ENCODE measurements around the gene RTN4RL1. TPM values are rescaled to one million over a fixed set of nuclear protein-coding genes. Genes with fewer than 3 reads are reported as not detected.

The RTN4RL1 gene
- total and polyA plus RNA-seq, 2 of the 13 experiments (the other 11 are each of a cell fraction or from before 2014, with no cell fraction given) = 0.01 TPM; not detected in 1

GRCh38 chr17:1905190-1905913 lies 119.8 kb downstream of the RTN4RL1 start (continued):
- TF ChIP-seq ZNF879 (CRISPR knock-in tag; IDR thresholded peaks at IDR 0.05) = no peak
- TF ChIP-seq, protein P1, sequence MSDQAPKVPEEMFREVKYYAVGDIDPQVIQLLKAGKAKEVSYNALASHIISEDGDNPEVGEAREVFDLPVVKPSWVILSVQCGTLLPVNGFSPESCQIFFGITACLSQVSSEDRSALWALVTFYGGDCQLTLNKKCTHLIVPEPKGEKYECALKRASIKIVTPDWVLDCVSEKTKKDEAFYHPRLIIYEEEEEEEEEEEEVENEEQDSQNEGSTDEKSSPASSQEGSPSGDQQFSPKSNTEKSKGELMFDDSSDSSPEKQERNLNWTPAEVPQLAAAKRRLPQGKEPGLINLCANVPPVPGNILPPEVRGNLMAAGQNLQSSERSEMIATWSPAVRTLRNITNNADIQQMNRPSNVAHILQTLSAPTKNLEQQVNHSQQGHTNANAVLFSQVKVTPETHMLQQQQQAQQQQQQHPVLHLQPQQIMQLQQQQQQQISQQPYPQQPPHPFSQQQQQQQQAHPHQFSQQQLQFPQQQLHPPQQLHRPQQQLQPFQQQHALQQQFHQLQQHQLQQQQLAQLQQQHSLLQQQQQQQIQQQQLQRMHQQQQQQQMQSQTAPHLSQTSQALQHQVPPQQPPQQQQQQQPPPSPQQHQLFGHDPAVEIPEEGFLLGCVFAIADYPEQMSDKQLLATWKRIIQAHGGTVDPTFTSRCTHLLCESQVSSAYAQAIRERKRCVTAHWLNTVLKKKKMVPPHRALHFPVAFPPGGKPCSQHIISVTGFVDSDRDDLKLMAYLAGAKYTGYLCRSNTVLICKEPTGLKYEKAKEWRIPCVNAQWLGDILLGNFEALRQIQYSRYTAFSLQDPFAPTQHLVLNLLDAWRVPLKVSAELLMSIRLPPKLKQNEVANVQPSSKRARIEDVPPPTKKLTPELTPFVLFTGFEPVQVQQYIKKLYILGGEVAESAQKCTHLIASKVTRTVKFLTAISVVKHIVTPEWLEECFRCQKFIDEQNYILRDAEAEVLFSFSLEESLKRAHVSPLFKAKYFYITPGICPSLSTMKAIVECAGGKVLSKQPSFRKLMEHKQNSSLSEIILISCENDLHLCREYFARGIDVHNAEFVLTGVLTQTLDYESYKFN (CRISPR knock-in tag; conservative IDR thresholded peaks at IDR 0.05) = no peak
- no peak for TF ChIP-seq KAT2B (IDR thresholded peaks at IDR 0.05; ENCODE audit: borderline replicate concordance, low read depth, low read length)
- no peak for TF ChIP-seq ZSCAN30 (CRISPR knock-in tag; IDR thresholded peaks at IDR 0.05)
- TF ChIP-seq EHMT2 (IDR thresholded peaks at IDR 0.05; ENCODE audit: borderline replicate concordance, low read depth, low read length) = no peak
- no peak for TF ChIP-seq SSRP1 (CRISPR knock-in tag; IDR thresholded peaks at IDR 0.05)
- TF ChIP-seq, protein P2, sequence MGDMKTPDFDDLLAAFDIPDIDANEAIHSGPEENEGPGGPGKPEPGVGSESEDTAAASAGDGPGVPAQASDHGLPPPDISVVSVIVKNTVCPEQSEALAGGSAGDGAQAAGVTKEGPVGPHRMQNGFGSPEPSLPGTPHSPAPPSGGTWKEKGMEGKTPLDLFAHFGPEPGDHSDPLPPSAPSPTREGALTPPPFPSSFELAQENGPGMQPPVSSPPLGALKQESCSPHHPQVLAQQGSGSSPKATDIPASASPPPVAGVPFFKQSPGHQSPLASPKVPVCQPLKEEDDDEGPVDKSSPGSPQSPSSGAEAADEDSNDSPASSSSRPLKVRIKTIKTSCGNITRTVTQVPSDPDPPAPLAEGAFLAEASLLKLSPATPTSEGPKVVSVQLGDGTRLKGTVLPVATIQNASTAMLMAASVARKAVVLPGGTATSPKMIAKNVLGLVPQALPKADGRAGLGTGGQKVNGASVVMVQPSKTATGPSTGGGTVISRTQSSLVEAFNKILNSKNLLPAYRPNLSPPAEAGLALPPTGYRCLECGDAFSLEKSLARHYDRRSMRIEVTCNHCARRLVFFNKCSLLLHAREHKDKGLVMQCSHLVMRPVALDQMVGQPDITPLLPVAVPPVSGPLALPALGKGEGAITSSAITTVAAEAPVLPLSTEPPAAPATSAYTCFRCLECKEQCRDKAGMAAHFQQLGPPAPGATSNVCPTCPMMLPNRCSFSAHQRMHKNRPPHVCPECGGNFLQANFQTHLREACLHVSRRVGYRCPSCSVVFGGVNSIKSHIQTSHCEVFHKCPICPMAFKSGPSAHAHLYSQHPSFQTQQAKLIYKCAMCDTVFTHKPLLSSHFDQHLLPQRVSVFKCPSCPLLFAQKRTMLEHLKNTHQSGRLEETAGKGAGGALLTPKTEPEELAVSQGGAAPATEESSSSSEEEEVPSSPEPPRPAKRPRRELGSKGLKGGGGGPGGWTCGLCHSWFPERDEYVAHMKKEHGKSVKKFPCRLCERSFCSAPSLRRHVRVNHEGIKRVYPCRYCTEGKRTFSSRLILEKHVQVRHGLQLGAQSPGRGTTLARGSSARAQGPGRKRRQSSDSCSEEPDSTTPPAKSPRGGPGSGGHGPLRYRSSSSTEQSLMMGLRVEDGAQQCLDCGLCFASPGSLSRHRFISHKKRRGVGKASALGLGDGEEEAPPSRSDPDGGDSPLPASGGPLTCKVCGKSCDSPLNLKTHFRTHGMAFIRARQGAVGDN (CRISPR knock-in tag; IDR thresholded peaks at IDR 0.05) = peak; percentile 74
- TF ChIP-seq SRSF1 (optimal IDR thresholded peaks at IDR 0.05; ENCODE audit: low read depth, low read length) = no peak
- TF ChIP-seq ATAD3A (CRISPR knock-in tag; IDR thresholded peaks at IDR 0.05) = no peak
- TF ChIP-seq ZNF672 (CRISPR knock-in tag; IDR thresholded peaks at IDR 0.05) = no peak
- 0 out of 2 replicates have a peak, but pooled peaks have one; percentile 11 for TF ChIP-seq ZNF121 (CRISPR knock-in tag; IDR thresholded peaks at IDR 0.05)
- TF ChIP-seq ZNF7 (CRISPR knock-in tag; IDR thresholded peaks at IDR 0.05) = no peak
- TF ChIP-seq, protein P3, sequence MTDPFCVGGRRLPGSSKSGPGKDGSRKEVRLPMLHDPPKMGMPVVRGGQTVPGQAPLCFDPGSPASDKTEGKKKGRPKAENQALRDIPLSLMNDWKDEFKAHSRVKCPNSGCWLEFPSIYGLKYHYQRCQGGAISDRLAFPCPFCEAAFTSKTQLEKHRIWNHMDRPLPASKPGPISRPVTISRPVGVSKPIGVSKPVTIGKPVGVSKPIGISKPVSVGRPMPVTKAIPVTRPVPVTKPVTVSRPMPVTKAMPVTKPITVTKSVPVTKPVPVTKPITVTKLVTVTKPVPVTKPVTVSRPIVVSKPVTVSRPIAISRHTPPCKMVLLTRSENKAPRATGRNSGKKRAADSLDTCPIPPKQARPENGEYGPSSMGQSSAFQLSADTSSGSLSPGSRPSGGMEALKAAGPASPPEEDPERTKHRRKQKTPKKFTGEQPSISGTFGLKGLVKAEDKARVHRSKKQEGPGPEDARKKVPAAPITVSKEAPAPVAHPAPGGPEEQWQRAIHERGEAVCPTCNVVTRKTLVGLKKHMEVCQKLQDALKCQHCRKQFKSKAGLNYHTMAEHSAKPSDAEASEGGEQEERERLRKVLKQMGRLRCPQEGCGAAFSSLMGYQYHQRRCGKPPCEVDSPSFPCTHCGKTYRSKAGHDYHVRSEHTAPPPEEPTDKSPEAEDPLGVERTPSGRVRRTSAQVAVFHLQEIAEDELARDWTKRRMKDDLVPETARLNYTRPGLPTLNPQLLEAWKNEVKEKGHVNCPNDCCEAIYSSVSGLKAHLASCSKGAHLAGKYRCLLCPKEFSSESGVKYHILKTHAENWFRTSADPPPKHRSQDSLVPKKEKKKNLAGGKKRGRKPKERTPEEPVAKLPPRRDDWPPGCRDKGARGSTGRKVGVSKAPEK (CRISPR knock-in tag; IDR thresholded peaks at IDR 0.05; ENCODE audit: borderline replicate concordance) = 0 out of 2 replicates have a peak, but pooled peaks have one; percentile 48
- TF ChIP-seq TEAD3 (CRISPR knock-in tag; optimal IDR thresholded peaks at IDR 0.05; ENCODE audit: borderline replicate concordance) = no peak
- TF ChIP-seq MAX (IDR thresholded peaks at IDR 0.05) = peak; percentile 71; the same call in 1 of the 2 replicates
- no peak for TF ChIP-seq ZNF572 (CRISPR knock-in tag; IDR thresholded peaks at IDR 0.05)
- TF ChIP-seq KDM4B (CRISPR knock-in tag; IDR thresholded peaks at IDR 0.05) = no peak
- no peak for TF ChIP-seq ARNT2 (CRISPR knock-in tag; IDR thresholded peaks at IDR 0.05; ENCODE audit: low read depth)
- TF ChIP-seq SALL2 (CRISPR knock-in tag; IDR thresholded peaks at IDR 0.05) = 0 out of 2 replicates have a peak, but pooled peaks have one; percentile 38
- no peak for TF ChIP-seq ZNF790 (CRISPR knock-in tag; IDR thresholded peaks at IDR 0.05; ENCODE audit: borderline replicate concordance)

Data from HepG2 (cell line).